HepG2 (cell line): Measurements from ENCODE around the gene CATSPERB.

ENCODE experiments used
- GATA4 ChIP-seq: sonication (generic); IDR thresholded peaks from 2 replicates; pipeline ENCODE4 v1.6.1; 2016; ENCODE audit warnings: antibody characterized with exemption, low read depth, borderline replicate concordance
- HBP1 ChIP-seq: IDR thresholded peaks from 2 replicates; pipeline ENCODE4 v1.6.1; 2016; ENCODE audit warnings: low read depth, control low read depth
- HMGXB4 ChIP-seq, 2 experiments: sonication (generic) in 1 of 2; formaldehyde crosslinking in 1 of 2; IDR thresholded peaks; 2 replicates each; pipeline versions ENCODE4 v1.4.0 to v1.6.1; 2018 to 2020; ENCODE audit warnings: missing genetic modification reagents in 2 of 2, borderline replicate concordance in 1 of 2, low read depth in 1 of 2, mild to moderate bottlenecking in 1 of 2, missing biosample characterization in 1 of 2
- KLF16 ChIP-seq, 2 experiments: sonication (generic) in 1 of 2; formaldehyde crosslinking in 1 of 2; IDR thresholded peaks; 2 replicates each; pipeline versions ENCODE4 v1.6.1 to v1.8.0; 2016 to 2023; ENCODE audit warnings: missing genetic modification reagents in 2 of 2, missing compliant biosample characterization in 1 of 2
- NFE2L2 ChIP-seq: fragments of 150-350 bp; IDR thresholded peaks from 2 replicates; pipeline ENCODE4 v1.6.1; 2014; ENCODE audit warnings: low read length
- POLR2A ChIP-seq, 2 experiments: IDR thresholded peaks; 2 replicates each; pipeline ENCODE4 v1.6.1; 2011; ENCODE audit warnings: low read depth in 2 of 2, low read length in 2 of 2, mild to moderate bottlenecking in 1 of 2, moderate library complexity in 1 of 2; ENCODE audit not compliant: insufficient read depth in 1 of 2
- REPIN1 ChIP-seq: sonication (generic); formaldehyde crosslinking; IDR thresholded peaks from 2 replicates; pipeline ENCODE4 v1.8.0; 2022; ENCODE audit warnings: missing genetic modification reagents, low read depth, mild to moderate bottlenecking, borderline replicate concordance
- SAP130 ChIP-seq: IDR thresholded peaks from 2 replicates; pipeline ENCODE4 v1.6.1; 2016; ENCODE audit warnings: low read depth
- ZBTB43 ChIP-seq: sonication (generic); formaldehyde crosslinking; conservative IDR thresholded peaks from 2 replicates; pipeline ENCODE4 v1.4.0; 2020; ENCODE audit warnings: missing genetic modification reagents
- ZNF138 ChIP-seq: sonication (generic); formaldehyde crosslinking; IDR thresholded peaks from 2 replicates; pipeline ENCODE4 v1.5.0; 2020; ENCODE audit warnings: mild to moderate bottlenecking, low read depth, missing genetic modification reagents
- ZNF3 ChIP-seq: IDR thresholded peaks from 2 replicates; pipeline ENCODE4 v1.7.0; 2017; ENCODE audit warnings: inconsistent platforms
- ZNF569 ChIP-seq: sonication (generic); formaldehyde crosslinking; IDR thresholded peaks from 2 replicates; pipeline ENCODE4 v1.5.0; 2020; ENCODE audit warnings: mild to moderate bottlenecking, missing genetic modification reagents, moderate library complexity, borderline replicate concordance
- TF ChIP-seq, protein P1 (sequence below): sonication (generic); formaldehyde crosslinking; IDR thresholded peaks from 2 replicates; pipeline ENCODE4 v1.5.0; 2020; ENCODE audit warnings: mild to moderate bottlenecking, missing genetic modification reagents, moderate library complexity
- TF ChIP-seq, protein P2 (sequence below): sonication (generic); formaldehyde crosslinking; IDR thresholded peaks from 2 replicates; pipeline ENCODE4 v1.4.0; 2020; ENCODE audit warnings: missing genetic modification reagents, mild to moderate bottlenecking, borderline replicate concordance

DNA sequence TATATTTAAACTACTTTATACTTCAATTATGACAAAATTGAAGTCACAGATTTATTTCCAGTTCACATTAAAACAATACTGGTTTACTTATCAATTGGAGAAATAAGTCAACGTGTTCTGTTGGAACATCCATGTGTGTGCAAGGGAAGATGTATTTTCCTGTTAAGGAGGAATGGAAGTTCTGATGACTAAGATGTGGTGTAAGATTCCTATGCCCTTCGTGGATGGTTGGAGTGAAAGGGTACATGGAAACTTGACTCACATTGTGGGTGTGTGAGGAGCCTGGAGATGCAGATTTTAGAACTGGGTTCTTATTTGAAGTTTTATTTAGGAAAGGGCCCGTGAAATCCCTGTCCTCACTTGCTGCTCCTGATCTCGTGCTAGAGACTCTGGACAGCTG lies 95.3 kb downstream of the CATSPERB start:
- TF ChIP-seq NFE2L2 (no peak), ZNF569 (CRISPR knock-in tag) (no peak), POLR2A (IDR thresholded peaks at IDR 0.05; ENCODE audit: insufficient read depth in 1 of 2, low read depth in 2 of 2, low read length in 2 of 2) (no peak), REPIN1 (no peak), ZNF3 (CRISPR knock-in tag) (no peak), HMGXB4 (CRISPR knock-in tag; IDR thresholded peaks at IDR 0.05; ENCODE audit: borderline replicate concordance in 1 of 2, low read depth in 1 of 2) (no peak), ZBTB43 (CRISPR knock-in tag) (no peak), KLF16 (CRISPR knock-in tag; IDR thresholded peaks at IDR 0.05) (no peak), GATA4 (no peak), SAP130 (CRISPR knock-in tag) (no peak), ZNF138 (CRISPR knock-in tag) (no peak), HBP1 (no peak)
- TF ChIP-seq, protein P1, sequence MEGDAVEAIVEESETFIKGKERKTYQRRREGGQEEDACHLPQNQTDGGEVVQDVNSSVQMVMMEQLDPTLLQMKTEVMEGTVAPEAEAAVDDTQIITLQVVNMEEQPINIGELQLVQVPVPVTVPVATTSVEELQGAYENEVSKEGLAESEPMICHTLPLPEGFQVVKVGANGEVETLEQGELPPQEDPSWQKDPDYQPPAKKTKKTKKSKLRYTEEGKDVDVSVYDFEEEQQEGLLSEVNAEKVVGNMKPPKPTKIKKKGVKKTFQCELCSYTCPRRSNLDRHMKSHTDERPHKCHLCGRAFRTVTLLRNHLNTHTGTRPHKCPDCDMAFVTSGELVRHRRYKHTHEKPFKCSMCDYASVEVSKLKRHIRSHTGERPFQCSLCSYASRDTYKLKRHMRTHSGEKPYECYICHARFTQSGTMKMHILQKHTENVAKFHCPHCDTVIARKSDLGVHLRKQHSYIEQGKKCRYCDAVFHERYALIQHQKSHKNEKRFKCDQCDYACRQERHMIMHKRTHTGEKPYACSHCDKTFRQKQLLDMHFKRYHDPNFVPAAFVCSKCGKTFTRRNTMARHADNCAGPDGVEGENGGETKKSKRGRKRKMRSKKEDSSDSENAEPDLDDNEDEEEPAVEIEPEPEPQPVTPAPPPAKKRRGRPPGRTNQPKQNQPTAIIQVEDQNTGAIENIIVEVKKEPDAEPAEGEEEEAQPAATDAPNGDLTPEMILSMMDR (CRISPR knock-in tag), result no peak
- TF ChIP-seq, protein P2, sequence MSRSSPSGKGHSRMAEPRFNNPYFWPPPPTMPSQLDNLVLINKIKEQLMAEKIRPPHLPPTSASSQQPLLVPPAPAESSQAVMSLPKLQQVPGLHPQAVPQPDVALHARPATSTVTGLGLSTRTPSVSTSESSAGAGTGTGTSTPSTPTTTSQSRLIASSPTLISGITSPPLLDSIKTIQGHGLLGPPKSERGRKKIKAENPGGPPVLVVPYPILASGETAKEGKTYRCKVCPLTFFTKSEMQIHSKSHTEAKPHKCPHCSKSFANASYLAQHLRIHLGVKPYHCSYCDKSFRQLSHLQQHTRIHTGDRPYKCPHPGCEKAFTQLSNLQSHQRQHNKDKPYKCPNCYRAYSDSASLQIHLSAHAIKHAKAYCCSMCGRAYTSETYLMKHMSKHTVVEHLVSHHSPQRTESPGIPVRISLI (CRISPR knock-in tag), result no peak
